Common myeloid progenitor, CD34-positive (primary cell): Measurements from ENCODE around the gene HPX.

Experiments used
- CTCF ChIA-PET: fragments of 350-600 bp; sonication (Branson Sonifier 250); formaldehyde crosslinking; loops from one replicate; lab custom pipeline; 2021; ENCODE audit warnings: antibody characterized with exemption; lab: Charles Lee
- POLR2A ChIA-PET: fragments of 350-600 bp; sonication (Branson Sonifier 250); formaldehyde crosslinking; loops from one replicate; lab custom pipeline; 2021; ENCODE audit warnings: antibody characterized with exemption; lab: Charles Lee
- DNase-seq, 3 donors: peaks; one replicate each; pipeline versions ENCODE4 v3.0.0 to v3.0.0-alpha.2; 2013
- H3K27ac ChIP-seq, 2 experiments: 1 replicate in 1 of 2; 2 replicates in 1 of 2; pipeline ENCODE4 v1.7.0; 2013; ENCODE audit warnings: inconsistent platforms in 2 of 2, low read length in 2 of 2, mild to moderate bottlenecking in 2 of 2, low read depth in 1 of 2, moderate library complexity in 1 of 2; ENCODE audit not compliant: severe bottlenecking in 2 of 2, insufficient read depth in 1 of 2, poor library complexity in 1 of 2
- H3K27me3 ChIP-seq, 5 experiments: replicated peaks in 2 of 5; 1 replicate in 3 of 5; 2 replicates in 2 of 5; pipeline versions ENCODE4 v1.6.1 to v1.7.0; 2013; ENCODE audit warnings: low read length in 4 of 5, mild to moderate bottlenecking in 2 of 5, moderate library complexity in 2 of 5, inconsistent platforms in 1 of 5; ENCODE audit not compliant: insufficient read depth in 5 of 5, control insufficient read depth in 4 of 5
- H3K36me3 ChIP-seq, 4 experiments: 1 replicate in 2 of 4; 2 replicates in 2 of 4; pipeline versions ENCODE4 v1.6.1 to v1.7.0; 2013; ENCODE audit warnings: low read length in 3 of 4, control low read depth in 1 of 4, mild to moderate bottlenecking in 1 of 4; ENCODE audit not compliant: control insufficient read depth in 4 of 4, insufficient read depth in 4 of 4
- H3K4me1 ChIP-seq, 4 experiments: 1 replicate in 3 of 4; 2 replicates in 1 of 4; pipeline versions ENCODE4 v1.6.1 to v1.7.1; 2013; ENCODE audit warnings: low read length in 3 of 4, mild to moderate bottlenecking in 3 of 4, control low read depth in 1 of 4, inconsistent platforms in 1 of 4, moderate library complexity in 1 of 4; ENCODE audit not compliant: control insufficient read depth in 4 of 4, insufficient read depth in 4 of 4; ENCODE audit errors: control extremely low read depth in 1 of 4
- H3K4me3 ChIP-seq, 7 experiments: 1 replicate in 4 of 7; 2 replicates in 3 of 7; pipeline versions ENCODE4 v1.5.1 to v1.7.0; 2013; ENCODE audit warnings: mild to moderate bottlenecking in 7 of 7, low read length in 6 of 7, moderate library complexity in 6 of 7, inconsistent platforms in 2 of 7, low read depth in 2 of 7, control low read depth in 1 of 7; ENCODE audit not compliant: insufficient read depth in 4 of 7, control insufficient read depth in 1 of 7; ENCODE audit errors: extremely low read depth in 1 of 7
- H3K9me3 ChIP-seq, 5 experiments: 1 replicate in 4 of 5; 2 replicates in 1 of 5; pipeline versions ENCODE4 v1.6.1 to v1.7.1; 2013; ENCODE audit warnings: low read length in 4 of 5, mild to moderate bottlenecking in 2 of 5, inconsistent platforms in 1 of 5, low read depth in 1 of 5, moderate library complexity in 1 of 5; ENCODE audit not compliant: control insufficient read depth in 4 of 5, insufficient read depth in 2 of 5; ENCODE audit errors: control extremely low read depth in 1 of 5
- WGBS: methylation state at CpG from one replicate; pipeline ENCODE4 v1.1.5; 2013; ENCODE audit not compliant: insufficient coverage; 5-methylcytosine and 5-hydroxymethylcytosine counted together

Gene HPX

DNA sequence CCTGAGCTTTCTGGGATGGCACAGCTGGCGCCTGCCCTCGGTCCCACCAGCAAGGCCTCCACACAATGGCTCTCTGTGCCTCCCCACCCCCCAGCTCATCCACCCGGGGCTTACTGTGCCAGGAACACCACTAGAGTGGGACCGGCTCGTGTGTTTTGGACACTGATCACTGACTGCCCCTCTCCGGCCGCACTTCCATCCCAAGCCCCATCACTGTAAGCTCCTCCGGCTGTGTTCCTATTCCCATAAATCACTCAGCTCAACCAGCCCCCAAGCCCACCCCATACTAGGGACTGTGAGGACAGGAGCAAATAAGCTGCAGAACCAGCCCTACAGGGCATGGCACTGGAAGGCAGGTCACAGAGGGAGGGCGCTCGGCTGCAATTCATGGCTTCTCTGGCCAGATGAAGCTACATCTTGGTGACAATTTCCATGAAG is 29.2 kb downstream of the HPX start:
- ChIA-PET CTCF (interaction anchor here (1.0 to 1.6 kb wide), 4 partner anchors 17 to 33 kb away, joined by 3 to 6 read pairs (median 4); no protein-coding TSS in a partner anchor), POLR2A (no interaction called here)
- Histone ChIP-seq H3K27me3 (peaks cover 0 to 8% (median 0%) of the 10 kb centered on the region in 5 experiments), H3K4me3 (no peak overlapping the region), H3K27ac (no peak overlapping the region), H3K36me3 (peaks cover 0 to 9% (median 0%) of the 10 kb centered on the region in 4 experiments), H3K9me3 (no peaks in the 10 kb centered on the region), H3K4me1 (peaks cover 0 to 5% (median 2%) of the 10 kb centered on the region in 4 experiments)
- 100% methylated on average over 1 of the region's 10 CpGs for WGBS
- DNase-seq = no peak

DNA sequence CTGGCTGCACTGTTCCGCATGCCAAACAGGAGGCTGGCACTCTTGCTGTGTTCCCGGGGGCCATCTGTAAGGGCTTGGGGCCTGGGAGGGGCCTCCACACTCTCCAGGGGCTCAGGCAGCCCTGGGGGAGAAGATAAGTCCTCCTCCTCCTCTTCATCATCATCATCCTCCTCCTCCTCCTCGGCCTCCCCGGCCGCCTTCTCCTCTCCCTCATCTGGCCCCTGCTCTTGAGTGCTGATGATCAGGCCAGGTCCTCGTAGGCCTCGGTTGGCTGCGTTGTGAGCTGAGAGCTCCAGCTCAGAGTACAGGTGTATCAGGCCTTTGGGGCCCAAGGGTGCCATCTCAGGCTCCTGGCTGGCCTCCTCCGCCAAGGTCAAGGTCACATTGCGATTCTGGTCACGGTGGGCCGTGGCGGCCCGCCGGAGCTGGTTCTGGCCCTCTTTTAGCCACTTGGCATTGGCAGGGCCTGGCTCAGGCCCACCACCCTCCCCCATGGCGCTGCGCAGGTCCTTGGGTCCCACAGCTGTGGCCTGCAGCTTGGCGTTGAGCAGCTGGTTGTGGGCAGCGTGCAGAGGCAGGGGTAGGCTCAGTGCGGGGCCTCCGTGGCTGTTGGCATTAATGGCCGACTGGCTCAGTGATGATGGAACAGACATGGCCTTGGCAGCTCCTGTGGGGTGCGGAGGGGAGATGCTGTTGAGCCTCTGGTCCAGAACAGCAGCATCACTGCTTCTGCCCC is 29.9 kb downstream of the HPX start:
- POLR2A ChIA-PET = no interaction called here
- 95% methylated on average over 16 of the region's 23 CpGs for WGBS
- H3K27ac ChIP-seq = no peak overlapping the region

DNA sequence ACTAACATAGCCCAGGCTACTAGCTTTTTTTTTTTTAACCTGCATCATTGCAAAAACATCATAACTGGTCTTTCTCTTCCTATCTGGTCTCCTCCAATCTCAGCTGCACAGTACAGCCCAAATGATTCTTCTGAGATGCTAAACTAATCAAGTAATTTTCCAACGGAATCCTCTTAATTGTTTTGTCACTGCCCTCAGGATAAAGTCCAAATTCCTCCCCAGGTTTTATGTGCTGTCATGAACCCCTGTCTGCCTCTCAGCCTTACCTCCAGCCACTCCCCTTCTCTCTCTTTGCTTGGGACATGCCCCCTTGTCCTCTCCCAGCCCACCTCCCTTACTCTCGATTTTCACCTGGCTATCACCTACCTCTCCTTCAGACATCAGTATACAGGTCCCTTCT is 34.4 kb downstream of the HPX start:
- Histone ChIP-seq H3K4me1 (peaks cover 0 to 29% (median 25%) of the 10 kb centered on the region in 4 experiments), H3K27me3 (no peaks in the 10 kb centered on the region), H3K27ac (no peak overlapping the region), H3K9me3 (no peaks in the 10 kb centered on the region), H3K4me3 (no peak overlapping the region), H3K36me3 (peaks cover 0 to 9% (median 0%) of the 10 kb centered on the region in 4 experiments)
- POLR2A ChIA-PET = no interaction called here
- DNase-seq = no peak
- CTCF ChIA-PET = interaction anchor here (0.9 to 1.4 kb wide), 3 partner anchors 15 to 46 kb away, joined by 3 read pairs; no protein-coding TSS in a partner anchor
- WGBS = 94% methylated on average over 1 of the region's 2 CpGs

More for the DNA sequence above, 29.9 kb downstream of the HPX start:
- no peak for DNase-seq
- Histone ChIP-seq H3K36me3 (peaks cover 0 to 9% (median 0%) of the 10 kb centered on the region in 4 experiments), H3K4me1 (peaks cover 0 to 5% (median 2%) of the 10 kb centered on the region in 4 experiments), H3K4me3 (no peak overlapping the region), H3K27me3 (peaks cover 0 to 7% (median 0%) of the 10 kb centered on the region in 5 experiments), H3K9me3 (no peaks in the 10 kb centered on the region)
- CTCF ChIA-PET = interaction anchor here (1.0 to 1.6 kb wide), 7 partner anchors 16 to 33 kb away, joined by 3 to 6 read pairs (median 3); no protein-coding TSS in a partner anchor

DNA sequence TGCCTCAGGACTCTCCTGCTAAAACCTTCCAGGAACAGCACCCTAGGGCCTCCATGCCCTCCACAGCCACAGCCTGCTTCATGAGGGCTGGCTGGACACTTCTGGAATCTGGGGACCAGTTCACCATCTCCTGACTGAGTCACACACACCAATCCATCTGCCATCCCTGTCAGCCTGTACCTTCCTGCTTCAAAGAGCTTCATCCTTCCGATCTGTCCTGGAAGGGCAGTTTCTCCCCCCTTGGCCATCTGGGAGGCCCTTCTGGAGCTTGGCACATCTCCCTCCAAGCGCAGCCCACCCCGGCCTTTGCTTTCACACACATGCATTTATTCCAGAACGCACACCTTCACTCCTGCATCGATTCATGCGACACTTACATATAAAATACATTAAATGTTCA is 34.9 kb downstream of the HPX start:
- peaks cover 0 to 29% (median 25%) of the 10 kb centered on the region in 4 experiments for H3K4me1 ChIP-seq
- ChIA-PET POLR2A (interaction anchor here (0.6 kb wide), 1 partner anchor 17 kb away, joined by 3 read pairs; no protein-coding TSS in a partner anchor), CTCF (interaction anchor here (0.8 to 1.4 kb wide), 5 partner anchors 12 to 45 kb away, joined by 3 to 4 read pairs (median 3); no protein-coding TSS in a partner anchor)
- no peaks in the 10 kb centered on the region for H3K9me3 ChIP-seq
- no peak overlapping the region for H3K4me3 ChIP-seq
- H3K27me3 ChIP-seq = no peaks in the 10 kb centered on the region
- no peak overlapping the region for H3K27ac ChIP-seq
- no peak for DNase-seq
- peaks cover 0 to 5% (median 0%) of the 10 kb centered on the region in 4 experiments for H3K36me3 ChIP-seq
- 98% methylated on average over 6 of the region's 6 CpGs for WGBS

DNA sequence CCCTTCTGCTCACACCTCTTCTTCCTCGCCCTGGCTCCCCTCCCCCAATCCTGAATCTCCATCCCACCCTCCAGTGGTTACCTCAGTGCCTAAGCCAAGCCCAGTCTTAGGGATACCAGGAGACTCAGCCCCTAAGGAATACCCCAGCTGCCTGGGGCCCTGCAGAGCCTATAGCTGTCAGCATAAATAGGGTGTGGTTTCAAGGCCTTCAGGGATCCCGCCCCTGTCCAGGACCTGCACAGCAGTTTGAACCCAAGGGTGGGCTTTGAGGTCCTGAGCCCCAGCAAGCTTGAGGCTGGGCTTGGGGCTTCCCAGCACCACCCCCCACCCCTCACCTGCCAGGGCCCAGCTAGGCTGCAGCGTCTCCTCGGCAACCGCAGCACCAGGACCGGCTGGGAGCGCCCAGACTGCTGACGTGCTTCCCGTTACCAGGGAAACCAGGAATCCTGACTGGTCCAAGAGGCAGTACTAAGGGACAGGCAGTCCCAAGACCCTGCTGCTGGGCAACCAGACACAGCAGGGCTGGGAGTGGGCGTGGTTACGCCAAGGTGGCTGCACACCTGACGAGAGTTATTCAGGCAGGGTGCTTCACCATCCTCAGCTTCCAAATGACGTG is 35.6 kb downstream of the HPX start:
- Histone ChIP-seq H3K27ac (no peak overlapping the region), H3K4me1 (peaks cover 0 to 29% (median 25%) of the 10 kb centered on the region in 4 experiments), H3K27me3 (no peaks in the 10 kb centered on the region), H3K36me3 (no peaks in the 10 kb centered on the region), H3K9me3 (no peaks in the 10 kb centered on the region), H3K4me3 (no peak overlapping the region)
- POLR2A ChIA-PET = interaction anchor here (0.6 kb wide), 1 partner anchor 16 kb away, joined by 3 read pairs; no protein-coding TSS in a partner anchor
- no peak for DNase-seq
- 97% methylated on average over 9 of the region's 13 CpGs for WGBS
- CTCF ChIA-PET = interaction anchor here (0.8 to 1.4 kb wide), 4 partner anchors 13 to 45 kb away, joined by 3 to 4 read pairs (median 4); no protein-coding TSS in a partner anchor

DNA sequence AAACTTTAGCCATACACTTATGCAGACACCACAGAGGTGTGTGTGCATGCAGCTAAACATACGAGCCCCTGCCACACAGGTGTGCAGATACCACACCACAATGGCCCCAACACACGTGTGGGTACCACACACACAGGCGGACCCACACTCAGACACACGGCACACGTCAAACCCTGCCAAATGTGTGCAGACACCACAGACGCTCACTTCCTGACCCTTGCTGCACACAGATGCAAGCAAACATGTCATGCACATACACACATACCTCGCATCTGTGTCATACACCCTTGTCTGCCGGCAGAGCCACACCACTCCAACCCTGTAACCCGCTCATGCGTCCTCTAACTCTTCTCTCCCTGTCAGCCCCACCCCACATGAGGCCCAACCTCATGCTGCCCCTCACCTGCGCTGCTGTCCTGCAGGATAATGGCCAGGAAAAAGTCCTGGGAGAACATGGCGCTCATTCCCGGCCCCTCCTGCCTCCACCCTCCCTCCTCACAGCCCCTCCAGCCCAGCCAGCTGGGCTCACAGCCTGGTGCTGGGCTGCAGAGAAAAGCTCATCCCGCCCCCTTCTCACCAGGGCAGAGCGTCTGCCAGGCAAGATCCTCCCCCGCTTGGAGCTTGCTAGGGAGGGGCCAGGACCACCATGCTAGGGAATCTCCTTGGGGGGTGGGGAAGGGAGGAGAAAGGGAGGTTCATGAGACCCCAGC is 36.3 kb downstream of the HPX start:
- H3K4me3 ChIP-seq = no peak overlapping the region
- peaks cover 0 to 29% (median 25%) of the 10 kb centered on the region in 4 experiments for H3K4me1 ChIP-seq
- no peaks in the 10 kb centered on the region for H3K27me3 ChIP-seq
- ChIA-PET CTCF (no interaction called here), POLR2A (no interaction called here)
- DNase-seq = no peak
- 94% methylated on average over 15 of the region's 16 CpGs for WGBS
- no peaks in the 10 kb centered on the region for H3K36me3 ChIP-seq
- H3K9me3 ChIP-seq = no peaks in the 10 kb centered on the region
- H3K27ac ChIP-seq = no peak overlapping the region
